Fibroblast of lung (primary cell): ENCODE measurements around the gene ASTL.

Source experiments
- EZH2 ChIP-seq: IDR thresholded peaks from 2 replicates; pipeline ENCODE4 v1.5.1; 2012; ENCODE audit warnings: low read length, control low read depth, mild to moderate bottlenecking; ENCODE audit errors: missing control alignments
- TF ChIP-seq, protein P1 (sequence below), 2 donors: IDR thresholded peaks in 1 of 2; conservative IDR thresholded peaks in 1 of 2; 1 replicate in 1 of 2; 2 replicates in 1 of 2; pipeline ENCODE4 v1.5.1; 2011 to 2012; ENCODE audit warnings: low read length in 2 of 2, control low read depth in 1 of 2, inconsistent platforms in 1 of 2, low read depth in 1 of 2, mild to moderate bottlenecking in 1 of 2

DNA sequence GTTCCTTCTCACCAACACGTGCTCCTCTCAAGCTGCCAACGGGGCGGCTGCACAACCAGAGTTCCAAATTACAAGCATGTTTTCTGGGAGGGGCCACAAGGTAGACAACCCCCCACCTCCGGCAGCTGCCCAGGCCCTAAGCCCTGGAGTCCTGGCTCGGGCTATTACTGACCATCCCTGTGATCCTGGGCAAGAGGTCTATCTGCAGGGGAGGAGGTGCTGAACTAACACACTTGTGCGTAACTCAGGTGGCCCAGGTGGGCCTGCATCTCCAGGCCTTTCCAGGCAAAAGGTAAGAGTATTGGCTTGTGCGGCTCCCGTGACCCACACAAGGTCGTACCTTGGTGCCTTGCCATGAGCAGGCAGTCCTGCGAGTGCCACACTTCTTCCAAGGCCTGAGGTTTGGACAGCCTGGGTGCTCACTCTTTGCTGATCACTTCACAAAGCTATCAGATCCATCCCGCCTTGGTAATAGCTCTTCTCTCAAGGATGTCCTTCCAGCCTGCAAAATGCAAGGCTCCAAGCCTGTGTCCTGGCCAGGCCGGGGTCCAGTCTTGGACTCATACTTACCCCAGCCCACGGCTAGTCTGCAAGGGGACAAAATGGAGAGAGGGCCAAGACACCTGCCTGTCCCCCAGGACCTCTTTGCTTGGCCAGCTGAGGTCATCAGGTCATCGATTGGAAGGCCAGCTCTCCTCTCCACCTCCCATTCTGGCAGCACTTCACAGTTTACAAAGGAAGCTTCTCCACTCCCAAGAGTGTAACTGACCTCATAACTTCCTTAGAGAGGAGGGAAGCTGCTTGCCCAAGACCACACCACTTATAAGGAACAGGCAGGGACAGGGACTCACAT is 55.9 kb downstream of the ASTL start:
- no peak for TF ChIP-seq EZH2
- TF ChIP-seq, protein P1, sequence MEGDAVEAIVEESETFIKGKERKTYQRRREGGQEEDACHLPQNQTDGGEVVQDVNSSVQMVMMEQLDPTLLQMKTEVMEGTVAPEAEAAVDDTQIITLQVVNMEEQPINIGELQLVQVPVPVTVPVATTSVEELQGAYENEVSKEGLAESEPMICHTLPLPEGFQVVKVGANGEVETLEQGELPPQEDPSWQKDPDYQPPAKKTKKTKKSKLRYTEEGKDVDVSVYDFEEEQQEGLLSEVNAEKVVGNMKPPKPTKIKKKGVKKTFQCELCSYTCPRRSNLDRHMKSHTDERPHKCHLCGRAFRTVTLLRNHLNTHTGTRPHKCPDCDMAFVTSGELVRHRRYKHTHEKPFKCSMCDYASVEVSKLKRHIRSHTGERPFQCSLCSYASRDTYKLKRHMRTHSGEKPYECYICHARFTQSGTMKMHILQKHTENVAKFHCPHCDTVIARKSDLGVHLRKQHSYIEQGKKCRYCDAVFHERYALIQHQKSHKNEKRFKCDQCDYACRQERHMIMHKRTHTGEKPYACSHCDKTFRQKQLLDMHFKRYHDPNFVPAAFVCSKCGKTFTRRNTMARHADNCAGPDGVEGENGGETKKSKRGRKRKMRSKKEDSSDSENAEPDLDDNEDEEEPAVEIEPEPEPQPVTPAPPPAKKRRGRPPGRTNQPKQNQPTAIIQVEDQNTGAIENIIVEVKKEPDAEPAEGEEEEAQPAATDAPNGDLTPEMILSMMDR (conservative IDR thresholded peaks at IDR 0.05 in 1 of 2, IDR thresholded peaks at IDR 0.05 in 1 of 2; ENCODE audit: low read depth in 1 of 2, low read length in 2 of 2), result no peak
